WTC11 (cell line): ENCODE results near the gene KCNMA1.

Experiments used
- CREM ChIP-seq: sonication (generic); formaldehyde crosslinking; IDR thresholded peaks from 2 replicates; pipeline ENCODE4 v1.8.1; 2022; ENCODE audit warnings: mild to moderate bottlenecking, missing genetic modification reagents, moderate library complexity
- NFATC4 ChIP-seq: fragments of 250-450 bp; sonication (Bioruptor Pico); IDR thresholded peaks from 2 replicates; pipeline ENCODE4 v1.9.0; 2021; ENCODE audit warnings: mild to moderate bottlenecking
- SP1 ChIP-seq: sonication (generic); formaldehyde crosslinking; conservative IDR thresholded peaks from 2 replicates; pipeline ENCODE4 v1.8.1; 2022; ENCODE audit warnings: missing genetic modification reagents
- TCF7 ChIP-seq: sonication (generic); formaldehyde crosslinking; IDR thresholded peaks from 2 replicates; pipeline ENCODE4 v1.8.0; 2022; ENCODE audit warnings: mild to moderate bottlenecking, low read depth, missing genetic modification reagents, moderate library complexity
- TP53 ChIP-seq: sonication (generic); formaldehyde crosslinking; IDR thresholded peaks from 2 replicates; pipeline ENCODE4 v1.8.1; 2023; ENCODE audit warnings: mild to moderate bottlenecking, missing genetic modification reagents
- ZNF138 ChIP-seq: sonication (generic); formaldehyde crosslinking; conservative IDR thresholded peaks from 2 replicates; pipeline ENCODE4 v1.8.1; 2022; ENCODE audit warnings: mild to moderate bottlenecking, moderate library complexity, missing genetic modification reagents
- ZNF232 ChIP-seq: sonication (generic); formaldehyde crosslinking; IDR thresholded peaks from 2 replicates; pipeline ENCODE4 v1.8.0; 2022; ENCODE audit warnings: mild to moderate bottlenecking, missing genetic modification reagents
- TF ChIP-seq, protein P1 (sequence below): fragments of 200-600 bp; IDR thresholded peaks from 2 replicates; pipeline ENCODE4 v1.8.0; 2022; ENCODE audit warnings: antibody characterized with exemption
- TF ChIP-seq, protein P2 (sequence below): sonication (generic); formaldehyde crosslinking; IDR thresholded peaks from 2 replicates; pipeline ENCODE4 v1.8.0; 2022; ENCODE audit warnings: mild to moderate bottlenecking, missing genetic modification reagents
- TF ChIP-seq, protein P3 (sequence below): sonication (generic); formaldehyde crosslinking; IDR thresholded peaks from 2 replicates; pipeline ENCODE4 v1.8.1; 2023; ENCODE audit warnings: mild to moderate bottlenecking, missing genetic modification reagents, moderate library complexity
- TF ChIP-seq, protein P4 (sequence below): fragments of 250-450 bp; sonication (Bioruptor Pico); IDR thresholded peaks from 2 replicates; pipeline ENCODE4 v1.9.0; 2021; ENCODE audit warnings: moderate library complexity, mild to moderate bottlenecking, inconsistent platforms, borderline replicate concordance
- TF ChIP-seq, protein P5 (sequence below): sonication (generic); formaldehyde crosslinking; conservative IDR thresholded peaks from 2 replicates; pipeline ENCODE4 v1.8.1; 2022; ENCODE audit warnings: mild to moderate bottlenecking, missing genetic modification reagents

DNA sequence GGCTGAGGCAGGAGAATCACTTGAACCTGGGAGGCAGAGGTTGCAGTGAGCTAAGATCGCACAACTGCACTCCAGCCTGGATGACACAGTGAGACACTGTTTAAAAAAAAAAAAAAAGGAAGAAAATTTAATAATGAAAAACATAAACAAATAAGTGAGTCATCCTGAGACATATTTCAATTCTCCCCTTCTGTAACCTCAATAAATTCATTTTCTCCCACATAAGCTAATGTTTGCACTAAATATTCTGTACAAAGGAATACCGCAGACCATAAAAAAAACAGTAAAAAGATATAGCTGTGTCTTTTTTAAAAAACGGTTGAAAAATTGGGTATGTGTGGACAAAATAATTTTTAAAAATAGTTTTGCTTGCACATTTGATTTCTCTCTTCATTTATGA is 654.0 kb downstream of the KCNMA1 start:
- TF ChIP-seq SP1 (CRISPR knock-in tag): no peak
- TF ChIP-seq TCF7: no peak
- TF ChIP-seq, protein P1, sequence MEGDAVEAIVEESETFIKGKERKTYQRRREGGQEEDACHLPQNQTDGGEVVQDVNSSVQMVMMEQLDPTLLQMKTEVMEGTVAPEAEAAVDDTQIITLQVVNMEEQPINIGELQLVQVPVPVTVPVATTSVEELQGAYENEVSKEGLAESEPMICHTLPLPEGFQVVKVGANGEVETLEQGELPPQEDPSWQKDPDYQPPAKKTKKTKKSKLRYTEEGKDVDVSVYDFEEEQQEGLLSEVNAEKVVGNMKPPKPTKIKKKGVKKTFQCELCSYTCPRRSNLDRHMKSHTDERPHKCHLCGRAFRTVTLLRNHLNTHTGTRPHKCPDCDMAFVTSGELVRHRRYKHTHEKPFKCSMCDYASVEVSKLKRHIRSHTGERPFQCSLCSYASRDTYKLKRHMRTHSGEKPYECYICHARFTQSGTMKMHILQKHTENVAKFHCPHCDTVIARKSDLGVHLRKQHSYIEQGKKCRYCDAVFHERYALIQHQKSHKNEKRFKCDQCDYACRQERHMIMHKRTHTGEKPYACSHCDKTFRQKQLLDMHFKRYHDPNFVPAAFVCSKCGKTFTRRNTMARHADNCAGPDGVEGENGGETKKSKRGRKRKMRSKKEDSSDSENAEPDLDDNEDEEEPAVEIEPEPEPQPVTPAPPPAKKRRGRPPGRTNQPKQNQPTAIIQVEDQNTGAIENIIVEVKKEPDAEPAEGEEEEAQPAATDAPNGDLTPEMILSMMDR: no peak
- TF ChIP-seq, protein P2, sequence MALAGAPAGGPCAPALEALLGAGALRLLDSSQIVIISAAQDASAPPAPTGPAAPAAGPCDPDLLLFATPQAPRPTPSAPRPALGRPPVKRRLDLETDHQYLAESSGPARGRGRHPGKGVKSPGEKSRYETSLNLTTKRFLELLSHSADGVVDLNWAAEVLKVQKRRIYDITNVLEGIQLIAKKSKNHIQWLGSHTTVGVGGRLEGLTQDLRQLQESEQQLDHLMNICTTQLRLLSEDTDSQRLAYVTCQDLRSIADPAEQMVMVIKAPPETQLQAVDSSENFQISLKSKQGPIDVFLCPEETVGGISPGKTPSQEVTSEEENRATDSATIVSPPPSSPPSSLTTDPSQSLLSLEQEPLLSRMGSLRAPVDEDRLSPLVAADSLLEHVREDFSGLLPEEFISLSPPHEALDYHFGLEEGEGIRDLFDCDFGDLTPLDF (CRISPR knock-in tag): no peak
- no peak for TF ChIP-seq NFATC4 (CRISPR knock-in tag)
- TF ChIP-seq ZNF138: no peak
- TF ChIP-seq, protein P3, sequence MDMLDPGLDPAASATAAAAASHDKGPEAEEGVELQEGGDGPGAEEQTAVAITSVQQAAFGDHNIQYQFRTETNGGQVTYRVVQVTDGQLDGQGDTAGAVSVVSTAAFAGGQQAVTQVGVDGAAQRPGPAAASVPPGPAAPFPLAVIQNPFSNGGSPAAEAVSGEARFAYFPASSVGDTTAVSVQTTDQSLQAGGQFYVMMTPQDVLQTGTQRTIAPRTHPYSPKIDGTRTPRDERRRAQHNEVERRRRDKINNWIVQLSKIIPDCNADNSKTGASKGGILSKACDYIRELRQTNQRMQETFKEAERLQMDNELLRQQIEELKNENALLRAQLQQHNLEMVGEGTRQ: no peak
- TF ChIP-seq, protein P4, sequence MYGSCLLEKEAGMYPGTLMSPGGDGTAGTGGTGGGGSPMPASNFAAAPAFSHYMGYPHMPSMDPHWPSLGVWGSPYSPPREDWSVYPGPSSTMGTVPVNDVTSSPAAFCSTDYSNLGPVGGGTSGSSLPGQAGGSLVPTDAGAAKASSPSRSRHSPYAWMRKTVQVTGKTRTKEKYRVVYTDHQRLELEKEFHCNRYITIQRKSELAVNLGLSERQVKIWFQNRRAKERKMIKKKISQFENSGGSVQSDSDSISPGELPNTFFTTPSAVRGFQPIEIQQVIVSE (CRISPR knock-in tag): no peak
- TF ChIP-seq, protein P5, sequence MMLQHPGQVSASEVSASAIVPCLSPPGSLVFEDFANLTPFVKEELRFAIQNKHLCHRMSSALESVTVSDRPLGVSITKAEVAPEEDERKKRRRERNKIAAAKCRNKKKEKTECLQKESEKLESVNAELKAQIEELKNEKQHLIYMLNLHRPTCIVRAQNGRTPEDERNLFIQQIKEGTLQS (CRISPR knock-in tag): no peak
- no peak for TF ChIP-seq CREM
- no peak for TF ChIP-seq ZNF232 (CRISPR knock-in tag)
- TF ChIP-seq TP53 (CRISPR knock-in tag): no peak
